Renal pelvis (tissue), 3 donors: ENCODE results near the gene ROCK2. TPM values are rescaled to one million over a fixed set of nuclear protein-coding genes. Genes with fewer than 3 reads are reported as not detected.

Experiments
- polyA plus RNA-seq, 3 donors: library from polyadenylated mRNA; unstranded; fragments of 120-200 nt; gene quantifications; one replicate each; pipeline ENCODE4 v1.2.1, GENCODE V29; 2013; ENCODE audit not compliant: insufficient read length in 3 of 3

Gene ROCK2
- polyA plus RNA-seq, 3 donors, result 33.0 to 40.8 (median 35.1) TPM

Other genes starting within 250 kb of the ROCK2 start
- 10 to 100 TPM; 19.8 to 24.9 (median 20.3) TPM for gene SLC66A3, start 189.2 kb downstream of the ROCK2 start, polyA plus RNA-seq
- 10 to 100 TPM; 20.2 to 23.4 (median 21.0) TPM for gene E2F6, start 121.5 kb upstream of the ROCK2 start, polyA plus RNA-seq
- 10 to 100 TPM; 10.2 to 16.2 (median 14.3) TPM for gene GREB1, start 189.4 kb upstream of the ROCK2 start, polyA plus RNA-seq